Right lobe of liver (tissue), 6 donors: ENCODE data around the gene MT1M. TPM values are rescaled to one million over a fixed set of nuclear protein-coding genes. Genes with fewer than 3 reads are reported as not detected.

Experiments
- ATAC-seq, 4 donors: fragments of 200-7000 bp; cut with Tn5 transposase; one replicate each; pipeline ENCODE4 v1.9.1; 2020; ENCODE audit warnings: mild to moderate bottlenecking in 4 of 4, moderate library complexity in 4 of 4
- DNase-seq, 3 donors: peaks; one replicate each; pipeline ENCODE4 v3.0.0-alpha.2; 2020
- H3K27ac ChIP-seq, 3 donors: fragments of 200-600 bp; one replicate each; pipeline ENCODE4 v1.8.0; 2022
- H3K27me3 ChIP-seq, 2 donors: fragments of 200-600 bp; one replicate each; pipeline ENCODE4 v1.8.0; 2022
- H3K36me3 ChIP-seq, 4 donors: fragments of 200-600 bp; sonication (generic) in 1 of 4; one replicate each; pipeline versions ENCODE4 v1.5.1 to v1.8.0; 2017 to 2022; ENCODE audit warnings: control low read depth in 1 of 4
- H3K4me1 ChIP-seq, 4 donors: fragments of 200-600 bp; sonication (generic) in 1 of 4; one replicate each; pipeline versions ENCODE4 v1.5.1 to v1.8.0; 2017 to 2022; ENCODE audit warnings: control low read depth in 1 of 4
- H3K4me3 ChIP-seq, 3 donors: fragments of 200-600 bp; one replicate each; pipeline ENCODE4 v1.8.0; 2022
- H3K9me3 ChIP-seq, 4 donors: fragments of 200-600 bp; sonication (generic) in 1 of 4; one replicate each; pipeline versions ENCODE4 v1.5.1 to v1.8.0; 2017 to 2022; ENCODE audit warnings: control low read depth in 1 of 4
- CTCF ChIP-seq, 4 donors: fragments of 200-600 bp in 3 of 4; fragments of 450-650 bp in 1 of 4; IDR thresholded peaks; one replicate each; pipeline versions ENCODE4 v1.5.1 to v1.8.0; 2016 to 2022; ENCODE audit warnings: antibody characterized with exemption in 4 of 4, mild to moderate bottlenecking in 2 of 4
- POLR2A ChIP-seq: fragments of 450-650 bp; IDR thresholded peaks from one replicate; pipeline ENCODE4 v1.6.1; 2017; ENCODE audit warnings: antibody characterized with exemption, mild to moderate bottlenecking
- WGBS: methylation state at CpG from one replicate; pipeline ENCODE4 v1.1.6; 2018; ENCODE audit warnings: low coverage, low lambda C conversion rate; ENCODE audit not compliant: insufficient coverage; ENCODE audit errors: missing lambda C conversion rate; 5-methylcytosine and 5-hydroxymethylcytosine counted together
- intact Hi-C, 2 donors: fragments of 100-400 bp; cut with DNase I; formaldehyde crosslinking; loops; one replicate each; pipeline versions ENCODE4 v1.11.2 to v1.14.1; 2022
- total RNA-seq, 6 experiments: library from RNA; depleted of rRNA in 2 of 6; stranded (reverse); fragments of >200 nt in 2 of 6; fragmentation: NEBNext Ultra II Directional in 3 of 6; extraction: Animal tissue kit (Norgen Biotek cat#: 25700) in 3 of 6; gene quantifications; one replicate each; pipeline versions ENCODE4 v1.1.0 to v1.2.4, GENCODE V29; 2016 to 2023
- donor health status: DM: no; HTN: yes; CAD: no.
- donor health status: DM: no; HTN: no; CAD: no.
- donor health status: DM: no; HTN: no; CAD: no.
- donor health status: DM: no; HTN: yes; CAD: no.
- donor health status: DM: no; HTN: yes; CAD: no.

The MT1M gene
- total RNA-seq, 6 experiments from 2014 or later, result 8.6 to 569 (median 84.5) TPM

GRCh38 chr16:56607675-56608042 is 24.8 kb upstream of the MT1M start:
- peaks cover 0 to 35% (median 14%) of the 10 kb centered on the region in 4 donors for H3K4me1 ChIP-seq
- ATAC-seq (no peak), DNase-seq (no peak)
- H3K4me3 ChIP-seq, result peak overlapping the region; percentile 40 to 84 (median 73)
- H3K27ac ChIP-seq, result peak overlapping the region; percentile 65 to 95 (median 84)
- H3K27me3 ChIP-seq, result no peaks in the 10 kb centered on the region
- H3K9me3 ChIP-seq, result no peaks in the 10 kb centered on the region
- WGBS, result 6% methylated on average over 2 of the region's 2 CpGs
- intact Hi-C loops, result loop anchor here in 1 of 2 donors (10.0 kb wide), 1 partner anchor 87 kb away; no protein-coding TSS in a partner anchor
- TF ChIP-seq POLR2A (no peak), CTCF (IDR thresholded peaks at IDR 0.05) (no peak)
- H3K36me3 ChIP-seq, result no peaks in the 10 kb centered on the region

- H3K27me3 ChIP-seq, result no peaks in the 10 kb centered on the region
- peak; percentile 97 to 98 (median 97) for DNase-seq
- H3K27ac ChIP-seq, result peak within 1 kb of the TSS; percentile 65 to 95 (median 84)
- TF ChIP-seq POLR2A, result peak; percentile 98
- TF ChIP-seq CTCF (IDR thresholded peaks at IDR 0.05), result peak in 1 of 4 donors; percentile 8
- H3K36me3 ChIP-seq, result no peaks in the 10 kb centered on the region
- H3K9me3 ChIP-seq, result no peaks in the 10 kb centered on the region
- intact Hi-C loops, result loop anchor here in 1 of 2 donors (10.0 kb wide), 1 partner anchor 87 kb away; no protein-coding TSS in a partner anchor
- WGBS, result 2% methylated on average over 49 of the region's 62 CpGs
- ATAC-seq, result peak; percentile 42 to 72 (median 68)
- peak within 1 kb of the TSS; percentile 40 to 84 (median 73) for H3K4me3 ChIP-seq
- peaks cover 0 to 35% (median 14%) of the 10 kb centered on the region in 4 donors for H3K4me1 ChIP-seq
These were observed 24.2 kb upstream of the MT1M start, which contains the start of gene MT2A for GRCh38 chr16:56608043-56608875. Gene MT2A (plus strand): TSS chr16:56608584. CDS start chr16:56608656, 72 bp downstream.

GRCh38 chr16:56608876-56609462 is 23.5 kb upstream of the MT1M start:
- no peaks in the 10 kb centered on the region for H3K36me3 ChIP-seq
- no peaks in the 10 kb centered on the region for H3K27me3 ChIP-seq
- no peak for TF ChIP-seq POLR2A
- no peak for TF ChIP-seq CTCF (IDR thresholded peaks at IDR 0.05)
- peak overlapping the region; percentile 65 to 95 (median 84) for H3K27ac ChIP-seq
- 0% methylated on average over 21 of the region's 21 CpGs for WGBS
- H3K4me1 ChIP-seq, result peaks cover 0 to 35% (median 14%) of the 10 kb centered on the region in 4 donors
- H3K4me3 ChIP-seq, result peak overlapping the region; percentile 40 to 84 (median 73)
- intact Hi-C loops, result loop anchor here in 1 of 2 donors (10.0 kb wide), 1 partner anchor 86 kb away; no protein-coding TSS in a partner anchor
- DNase-seq (peak in 1 of 3 donors; percentile 67), ATAC-seq (peak in 1 of 4 donors; percentile 0)
- H3K9me3 ChIP-seq, result no peaks in the 10 kb centered on the region

GRCh38 chr16:56609463-56609921 is 23.0 kb upstream of the MT1M start:
- Histone ChIP-seq H3K4me3 (peak overlapping the region; percentile 40 to 84 (median 73)), H3K4me1 (peaks cover 0 to 35% (median 14%) of the 10 kb centered on the region in 4 donors)

More at GRCh38 chr16:56609463-56609921, 23.0 kb upstream of the MT1M start:
- H3K27ac ChIP-seq, result peak overlapping the region; percentile 65 to 95 (median 84)
- no peaks in the 10 kb centered on the region for H3K27me3 ChIP-seq
- peak in 3 of 4 donors; percentile 1 to 17 (median 6) for ATAC-seq
- DNase-seq, result peak; percentile 81 to 87 (median 85)
- intact Hi-C loops, result loop anchor here in 1 of 2 donors (10.0 kb wide), 1 partner anchor 85 kb away; no protein-coding TSS in a partner anchor
- no peaks in the 10 kb centered on the region for H3K9me3 ChIP-seq
- H3K36me3 ChIP-seq, result no peaks in the 10 kb centered on the region
- 2% methylated on average over 6 of the region's 6 CpGs for WGBS
- TF ChIP-seq CTCF (IDR thresholded peaks at IDR 0.05) (no peak), POLR2A (peak; percentile 88)
